Activated gamma-delta T cell (primary cell): ENCODE measurements around the gene SRF.
"Not testable (repeated sequence)": the region's sequence is repeated elsewhere in the genome, so short reads cannot be mapped to it uniquely, and the experiment has no call there.

Experiments
- DNase-seq: peaks from one replicate; lab custom pipeline; 2025; lab: John Stamatoyannopoulos, UW
- total RNA-seq, 2 donors: gene quantifications; one replicate each; lab custom pipeline; 2026; lab: John Stamatoyannopoulos, UW

Gene SRF
- 58.2 to 66.5 reads per million in 2 donors for total RNA-seq

- peak; percentile 90 for DNase-seq
Measured at GRCh38 chr6:43170931-43171706, at the start of gene SRF. Gene SRF, plus strand, starts transcription at chr6:43171269. Its CDS starts 388 bp downstream, at chr6:43171657.

DNA sequence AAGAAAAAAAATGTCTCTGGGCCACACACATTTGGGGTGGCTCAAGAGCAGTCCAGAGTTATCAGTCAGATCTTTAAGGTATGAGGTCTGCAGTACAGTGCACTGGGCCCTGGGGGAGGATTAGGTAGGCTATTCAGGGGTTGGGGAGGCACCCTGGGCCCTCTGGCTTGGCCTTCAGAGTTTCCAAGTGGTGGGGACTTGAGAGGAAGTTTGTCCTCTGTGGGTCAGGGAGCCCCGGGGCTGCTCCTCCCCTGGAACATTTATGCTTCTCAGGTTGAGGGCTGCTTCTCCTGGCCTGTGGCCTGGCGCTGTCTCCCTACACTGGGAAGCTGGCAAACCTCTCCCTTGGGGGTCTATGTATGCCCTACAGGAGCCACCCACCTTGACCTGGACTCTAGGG is 48.9 kb upstream of the SRF start:
- no peak for DNase-seq

- DNase-seq: no peak
Measured at GRCh38 chr6:43123461-43124314, 47.4 kb upstream of the SRF start.

GRCh38 chr6:43124481-43124880 is 46.6 kb upstream of the SRF start:
- no peak for DNase-seq

GRCh38 chr6:43125119-43125518 is 46.0 kb upstream of the SRF start:
- no peak for DNase-seq

DNA sequence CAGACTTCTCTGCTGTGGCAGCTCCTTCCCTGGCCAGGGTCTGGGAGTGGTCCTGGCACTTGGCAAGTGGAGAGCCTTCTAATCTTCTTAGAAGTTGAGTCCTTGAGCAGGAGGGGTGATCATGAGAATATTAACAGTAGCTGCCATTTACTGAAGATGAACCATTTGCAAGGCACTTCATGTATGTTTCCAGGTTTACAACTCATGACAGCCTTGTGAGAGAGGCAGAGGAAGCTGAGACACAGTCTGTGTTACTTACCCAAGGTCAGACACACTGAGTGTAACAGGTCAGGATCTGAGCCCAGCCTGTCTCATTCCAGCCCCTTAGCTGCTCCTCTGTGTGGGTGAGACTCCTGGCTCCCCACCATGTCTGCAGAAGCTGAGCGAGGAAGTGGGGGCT is 45.5 kb upstream of the SRF start:
- DNase-seq: no peak

GRCh38 chr6:43127180-43127579 is 43.9 kb upstream of the SRF start:
- DNase-seq: no peak

DNA sequence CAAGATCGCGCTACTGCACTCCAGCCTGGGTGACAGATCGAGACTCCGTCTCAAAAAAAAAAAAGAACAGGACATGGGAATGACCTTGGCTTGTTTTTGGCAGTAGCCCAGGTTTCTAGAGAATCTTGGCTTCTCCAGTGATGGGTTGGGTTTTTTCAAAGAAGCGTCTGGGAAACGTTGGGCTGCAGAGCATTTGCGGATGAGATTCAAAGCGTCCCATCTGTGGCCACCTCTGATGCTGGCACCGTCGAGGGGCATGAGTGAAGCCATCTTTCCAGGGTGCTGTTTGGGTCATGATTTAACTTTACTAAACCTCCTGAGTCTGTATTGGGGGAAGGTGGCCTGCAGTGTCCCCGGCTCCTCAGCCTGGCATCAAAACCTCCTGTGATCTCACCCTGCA is 43.2 kb upstream of the SRF start:
- DNase-seq: no peak

DNA sequence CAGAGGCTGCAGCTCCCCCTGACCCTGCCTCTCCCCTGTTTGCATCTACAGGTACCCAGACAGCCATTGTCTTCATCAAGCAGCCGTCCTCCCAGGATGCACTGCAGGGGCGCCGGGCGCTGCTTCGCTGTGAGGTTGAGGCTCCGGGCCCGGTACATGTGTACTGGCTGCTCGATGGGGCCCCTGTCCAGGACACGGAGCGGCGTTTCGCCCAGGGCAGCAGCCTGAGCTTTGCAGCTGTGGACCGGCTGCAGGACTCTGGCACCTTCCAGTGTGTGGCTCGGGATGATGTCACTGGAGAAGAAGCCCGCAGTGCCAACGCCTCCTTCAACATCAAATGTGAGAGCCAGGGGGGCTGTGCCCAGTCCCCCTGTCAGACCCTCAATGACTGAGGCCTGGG is 42.1 kb upstream of the SRF start:
- DNase-seq: no peak

- DNase-seq: no peak
Measured at GRCh38 chr6:43129434-43130194, 41.5 kb upstream of the SRF start.

DNA sequence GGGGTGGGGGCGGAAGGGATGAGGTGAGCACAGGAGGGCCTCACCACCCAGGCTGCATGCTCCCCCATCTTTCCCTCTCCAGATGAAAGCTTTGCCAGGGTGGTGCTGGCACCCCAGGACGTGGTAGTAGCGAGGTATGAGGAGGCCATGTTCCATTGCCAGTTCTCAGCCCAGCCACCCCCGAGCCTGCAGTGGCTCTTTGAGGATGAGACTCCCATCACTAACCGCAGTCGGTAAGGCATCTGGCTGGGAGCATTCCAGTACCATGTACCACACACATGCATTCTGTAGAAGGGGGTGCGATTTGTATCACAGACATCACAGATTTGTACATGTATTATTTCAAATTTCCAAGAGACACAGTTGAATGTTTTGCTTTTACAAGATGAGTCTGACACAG is 40.6 kb upstream of the SRF start:
- no peak for DNase-seq

- not testable (repeated sequence) for DNase-seq
Measured at GRCh38 chr6:43131379-43131778, 39.7 kb upstream of the SRF start.

GRCh38 chr6:43138267-43138666 is 32.8 kb upstream of the SRF start:
- no peak for DNase-seq

DNA sequence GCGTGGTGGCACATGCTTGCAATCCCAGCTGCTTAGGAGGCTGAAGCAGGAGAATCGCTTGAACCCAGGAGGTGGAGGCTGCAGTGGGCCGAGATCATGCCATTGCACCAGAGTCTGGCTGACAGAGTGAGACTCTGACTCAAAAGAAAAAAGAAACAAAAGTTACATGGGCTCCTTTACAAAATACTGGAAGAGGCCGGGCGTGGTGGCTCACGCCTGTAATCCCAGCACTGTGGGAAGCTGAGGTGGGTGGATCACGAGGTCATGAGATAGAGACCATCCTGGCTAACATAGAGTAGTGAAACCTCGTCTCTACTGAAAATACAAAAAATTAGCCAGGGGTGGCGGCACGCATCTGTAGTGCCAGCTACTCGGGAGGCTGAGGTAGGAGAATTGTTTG is 31.1 kb upstream of the SRF start:
- DNase-seq: not testable (repeated sequence)

GRCh38 chr6:43141644-43142043 is 29.4 kb upstream of the SRF start:
- DNase-seq: no peak

DNA sequence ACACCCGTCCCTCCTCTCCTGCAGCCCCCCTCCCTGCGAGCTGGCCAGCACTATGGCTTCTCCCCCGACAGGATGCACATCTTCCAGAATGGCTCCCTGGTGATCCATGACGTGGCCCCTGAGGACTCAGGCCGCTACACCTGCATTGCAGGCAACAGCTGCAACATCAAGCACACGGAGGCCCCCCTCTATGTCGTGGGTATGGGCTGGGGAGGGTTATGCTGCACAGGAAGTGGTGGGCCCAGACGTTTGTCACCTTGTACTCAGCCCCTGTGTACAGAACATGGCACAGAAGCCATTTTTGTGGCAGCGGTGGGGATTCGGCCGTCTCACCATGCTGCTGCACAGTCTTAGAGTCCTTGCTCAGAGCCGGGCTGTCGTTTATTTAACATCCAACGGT is 29.0 kb upstream of the SRF start:
- DNase-seq: no peak

- DNase-seq: peak; percentile 47
Measured at GRCh38 chr6:43143235-43144128, 27.6 kb upstream of the SRF start.

GRCh38 chr6:43144879-43145278 is 26.2 kb upstream of the SRF start:
- DNase-seq: no peak

DNA sequence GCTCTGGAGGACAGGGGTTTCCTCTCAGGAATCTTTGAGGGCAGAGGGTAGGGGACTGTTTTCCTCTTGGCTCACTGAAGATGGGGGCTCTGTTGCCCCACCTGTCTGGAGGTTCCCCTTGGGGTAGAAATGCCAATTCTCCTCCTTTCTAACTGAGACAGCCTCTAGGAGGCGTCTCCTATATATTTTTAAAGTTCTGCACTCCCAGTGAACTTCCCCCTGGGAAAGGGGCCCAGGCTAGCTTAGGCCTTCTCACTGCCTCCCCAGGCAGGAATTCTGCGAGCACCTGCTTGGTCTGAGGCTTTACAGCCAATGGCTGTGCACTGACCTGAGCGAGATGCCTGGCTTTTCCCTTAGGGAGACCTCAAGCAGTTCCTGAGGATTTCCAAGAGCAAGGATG is 24.8 kb upstream of the SRF start:
- no peak for DNase-seq

- DNase-seq: no peak
Measured at GRCh38 chr6:43146709-43147688, 24.1 kb upstream of the SRF start.
